GM18519 (cell line): Measurements from ENCODE around the gene FOXP4.

Source experiments
- ATAC-seq: cut with Tn5 transposase; IDR thresholded peaks from one replicate; pipeline ENCODE4 v1.9.1; 2021; ENCODE audit warnings: mild to moderate bottlenecking, moderate library complexity; ENCODE audit not compliant: unreplicated experiment, low FRiP score

Gene FOXP4

GRCh38 chr6:41546866-41547798 lies 951 bp downstream of the FOXP4 start:
- ATAC-seq: no peak

- ATAC-seq: no peak
These were observed 1.6 kb downstream of the FOXP4 start for GRCh38 chr6:41547799-41548097.

- ATAC-seq: no peak
These were observed 2.1 kb downstream of the FOXP4 start for GRCh38 chr6:41548098-41548840.

- no peak for ATAC-seq
These were observed 2.9 kb downstream of the FOXP4 start for GRCh38 chr6:41548841-41549642.

- no peak for ATAC-seq
These were observed 3.5 kb downstream of the FOXP4 start for GRCh38 chr6:41549673-41550072.

GRCh38 chr6:41551086-41551700 lies 5.0 kb downstream of the FOXP4 start:
- no peak for ATAC-seq

- no peak for ATAC-seq
These were observed 5.7 kb downstream of the FOXP4 start for GRCh38 chr6:41551857-41552256.

- no peak for ATAC-seq
These were observed 6.5 kb downstream of the FOXP4 start for GRCh38 chr6:41552723-41553122.

GRCh38 chr6:41553405-41553999 lies 7.3 kb downstream of the FOXP4 start:
- ATAC-seq: no peak

- ATAC-seq: no peak
These were observed 9.4 kb downstream of the FOXP4 start for GRCh38 chr6:41555326-41556300.

- ATAC-seq: no peak
These were observed 11.2 kb downstream of the FOXP4 start for GRCh38 chr6:41557335-41557734.

GRCh38 chr6:41558033-41558807 lies 12.0 kb downstream of the FOXP4 start:
- ATAC-seq: no peak

GRCh38 chr6:41559655-41560427 lies 13.7 kb downstream of the FOXP4 start:
- no peak for ATAC-seq

- ATAC-seq: no peak
These were observed 14.4 kb downstream of the FOXP4 start for GRCh38 chr6:41560431-41561192.

GRCh38 chr6:41561416-41561815 lies 15.2 kb downstream of the FOXP4 start:
- ATAC-seq: no peak

GRCh38 chr6:41561931-41562911 lies 16.0 kb downstream of the FOXP4 start:
- ATAC-seq: no peak
